Measurements from ENCODE around the gene KATNB1.

KATNB1 gene

DNA sequence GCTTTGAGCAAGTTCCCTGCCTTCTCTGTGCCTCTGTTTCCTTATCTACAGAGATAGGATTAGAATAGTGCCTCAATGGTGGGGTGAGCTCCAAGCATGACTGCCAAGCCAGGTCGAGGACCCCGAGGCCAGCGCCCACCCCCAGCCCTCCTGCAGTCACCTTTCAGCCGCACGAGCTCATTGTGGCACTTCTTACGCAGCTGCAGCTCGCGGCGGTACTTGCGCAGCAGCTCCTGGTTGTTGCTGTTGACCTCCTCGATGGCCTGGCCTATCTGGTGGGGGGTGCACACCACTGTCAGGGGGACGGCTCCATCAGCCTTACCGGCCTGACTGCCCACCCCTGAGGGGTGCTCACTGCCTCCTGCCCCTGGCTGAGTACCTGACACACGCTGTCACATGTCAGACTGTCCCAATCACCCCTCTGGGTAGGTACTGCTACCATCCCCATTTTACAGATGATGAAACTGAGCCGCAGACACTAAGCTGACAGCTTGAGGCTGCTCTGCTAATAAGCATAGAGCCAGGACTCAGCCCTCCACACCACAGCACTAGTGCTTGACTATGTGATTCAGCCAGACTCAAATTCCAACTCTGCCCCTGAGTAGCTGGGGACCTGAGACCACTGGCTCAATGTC lies 31.3 kb downstream of the KATNB1 start:
- Histone ChIP-seq H3K9me2 (ENCODE audit: low read depth, low read length) (no peaks in the 10 kb centered on the region), H3K4me1 (ENCODE audit: insufficient read depth, low read length, severe bottlenecking) (no peaks in the 10 kb centered on the region), H4K20me1 (ENCODE audit: insufficient read depth, low read length) (no peaks in the 10 kb centered on the region), H3K4me2 (ENCODE audit: low read length) (no peak overlapping the region), H3K9me3 (ENCODE audit: low read length) (no peaks in the 10 kb centered on the region), H3K79me2 (ENCODE audit: insufficient read depth, low read length) (no peaks in the 10 kb centered on the region), H3K36me3 (ENCODE audit: insufficient read depth, low read length) (no peaks in the 10 kb centered on the region), H3F3A (ENCODE audit: insufficient read depth, low read length) (no peaks in the 10 kb centered on the region), H3K27me3 (ENCODE audit: insufficient read depth, low read length) (no peaks in the 10 kb centered on the region), H3K27ac (ENCODE audit: low read depth, low read length, poor library complexity, severe bottlenecking) (no peak overlapping the region), H3K9ac (ENCODE audit: low read length) (no peak overlapping the region), H3K4me3 (ENCODE audit: low read depth, low read length, poor library complexity, severe bottlenecking) (no peak overlapping the region), H2AFZ (ENCODE audit: low read length) (no peak overlapping the region)
- TF ChIP-seq EZH2 (IDR thresholded peaks at IDR 0.05; ENCODE audit: borderline replicate concordance, low read length), result no peak
- TF ChIP-seq, protein P1, sequence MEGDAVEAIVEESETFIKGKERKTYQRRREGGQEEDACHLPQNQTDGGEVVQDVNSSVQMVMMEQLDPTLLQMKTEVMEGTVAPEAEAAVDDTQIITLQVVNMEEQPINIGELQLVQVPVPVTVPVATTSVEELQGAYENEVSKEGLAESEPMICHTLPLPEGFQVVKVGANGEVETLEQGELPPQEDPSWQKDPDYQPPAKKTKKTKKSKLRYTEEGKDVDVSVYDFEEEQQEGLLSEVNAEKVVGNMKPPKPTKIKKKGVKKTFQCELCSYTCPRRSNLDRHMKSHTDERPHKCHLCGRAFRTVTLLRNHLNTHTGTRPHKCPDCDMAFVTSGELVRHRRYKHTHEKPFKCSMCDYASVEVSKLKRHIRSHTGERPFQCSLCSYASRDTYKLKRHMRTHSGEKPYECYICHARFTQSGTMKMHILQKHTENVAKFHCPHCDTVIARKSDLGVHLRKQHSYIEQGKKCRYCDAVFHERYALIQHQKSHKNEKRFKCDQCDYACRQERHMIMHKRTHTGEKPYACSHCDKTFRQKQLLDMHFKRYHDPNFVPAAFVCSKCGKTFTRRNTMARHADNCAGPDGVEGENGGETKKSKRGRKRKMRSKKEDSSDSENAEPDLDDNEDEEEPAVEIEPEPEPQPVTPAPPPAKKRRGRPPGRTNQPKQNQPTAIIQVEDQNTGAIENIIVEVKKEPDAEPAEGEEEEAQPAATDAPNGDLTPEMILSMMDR (IDR thresholded peaks at IDR 0.05; ENCODE audit: low read length), result no peak

DNA sequence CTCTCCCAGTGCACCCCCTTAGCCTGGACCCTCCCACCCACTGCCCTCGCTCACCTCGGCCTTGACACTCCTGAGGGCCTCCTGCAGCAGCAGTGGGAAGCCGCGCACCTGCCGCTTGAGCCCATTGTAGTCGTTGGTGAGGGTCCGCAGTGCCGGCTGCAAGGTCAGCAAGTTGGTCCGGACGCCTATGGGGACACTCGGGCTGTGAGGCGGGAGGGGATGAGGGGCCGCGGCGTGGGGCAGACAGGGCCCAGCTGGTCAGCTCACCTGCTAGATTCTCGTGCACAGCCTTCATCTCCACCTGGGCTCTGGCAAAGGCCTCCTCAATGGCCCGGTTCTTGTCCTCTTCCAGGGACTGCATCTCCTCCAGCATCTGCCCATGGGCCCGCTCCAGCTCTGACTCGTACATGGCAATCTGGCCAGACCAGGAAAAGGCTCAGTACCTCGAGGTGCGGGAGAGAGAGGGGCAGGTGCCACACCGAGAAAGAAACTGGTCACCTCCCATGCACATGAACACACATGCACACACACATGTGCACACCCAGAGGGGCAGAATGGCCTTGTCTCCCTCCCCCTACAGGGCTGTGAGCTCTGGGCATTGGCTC lies 34.1 kb downstream of the KATNB1 start:
- H3K27ac ChIP-seq (ENCODE audit: low read depth, low read length, poor library complexity, severe bottlenecking), result no peak overlapping the region
- no peaks in the 10 kb centered on the region for H3K79me2 ChIP-seq (ENCODE audit: insufficient read depth, low read length)
- no peaks in the 10 kb centered on the region for H4K20me1 ChIP-seq (ENCODE audit: insufficient read depth, low read length)
- H3K9me2 ChIP-seq (ENCODE audit: low read depth, low read length), result no peaks in the 10 kb centered on the region
- H3K36me3 ChIP-seq (ENCODE audit: insufficient read depth, low read length), result no peaks in the 10 kb centered on the region
- no peak overlapping the region for H3K4me3 ChIP-seq (ENCODE audit: low read depth, low read length, poor library complexity, severe bottlenecking)
- H3K9me3 ChIP-seq (ENCODE audit: low read length), result no peaks in the 10 kb centered on the region
- no peak overlapping the region for H2AFZ ChIP-seq (ENCODE audit: low read length)
- H3K9ac ChIP-seq (ENCODE audit: low read length), result no peak overlapping the region
- H3K27me3 ChIP-seq (ENCODE audit: insufficient read depth, low read length), result peaks cover 8% of the 10 kb centered on the region; the same call in 1 of the 2 replicates
- no peaks in the 10 kb centered on the region for H3K4me1 ChIP-seq (ENCODE audit: insufficient read depth, low read length, severe bottlenecking)
- no peaks in the 10 kb centered on the region for H3F3A ChIP-seq (ENCODE audit: insufficient read depth, low read length)
- no peak overlapping the region for H3K4me2 ChIP-seq (ENCODE audit: low read length)
- TF ChIP-seq, protein P1 (IDR thresholded peaks at IDR 0.05; ENCODE audit: low read length), result no peak
- TF ChIP-seq EZH2 (IDR thresholded peaks at IDR 0.05; ENCODE audit: borderline replicate concordance, low read length), result no peak

DNA sequence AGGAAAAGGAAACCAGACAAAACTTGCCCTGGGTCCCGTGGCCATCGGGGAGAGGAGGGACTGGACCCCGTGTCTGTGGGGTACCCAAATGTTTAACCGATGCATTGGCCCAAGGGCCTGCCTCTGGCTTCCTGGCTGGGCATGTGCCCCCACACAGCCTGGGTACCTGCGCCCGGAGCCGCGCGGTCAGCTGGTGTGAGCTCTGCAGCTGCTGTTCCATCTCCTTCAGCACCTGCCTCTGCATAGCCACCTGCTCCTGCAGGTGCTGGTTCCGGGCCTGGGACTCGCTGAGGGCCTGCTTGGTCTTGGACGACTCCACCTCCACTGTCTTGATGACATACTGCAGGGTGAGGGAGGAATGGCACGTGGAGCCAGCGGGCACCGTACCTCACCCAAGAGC lies 34.8 kb downstream of the KATNB1 start:
- Histone ChIP-seq H3K4me1 (ENCODE audit: insufficient read depth, low read length, severe bottlenecking) (no peaks in the 10 kb centered on the region), H2AFZ (ENCODE audit: low read length) (no peak overlapping the region), H4K20me1 (ENCODE audit: insufficient read depth, low read length) (no peaks in the 10 kb centered on the region), H3K9me2 (ENCODE audit: low read depth, low read length) (no peaks in the 10 kb centered on the region), H3K36me3 (ENCODE audit: insufficient read depth, low read length) (no peaks in the 10 kb centered on the region), H3K9ac (ENCODE audit: low read length) (no peak overlapping the region), H3K9me3 (ENCODE audit: low read length) (no peaks in the 10 kb centered on the region), H3K27me3 (ENCODE audit: insufficient read depth, low read length) (peaks cover 8% of the 10 kb centered on the region; the same call in 1 of the 2 replicates), H3K4me3 (ENCODE audit: low read depth, low read length, poor library complexity, severe bottlenecking) (no peak overlapping the region), H3F3A (ENCODE audit: insufficient read depth, low read length) (no peaks in the 10 kb centered on the region), H3K4me2 (ENCODE audit: low read length) (no peak overlapping the region), H3K27ac (ENCODE audit: low read depth, low read length, poor library complexity, severe bottlenecking) (no peak overlapping the region), H3K79me2 (ENCODE audit: insufficient read depth, low read length) (no peaks in the 10 kb centered on the region)
- no peak for TF ChIP-seq EZH2 (IDR thresholded peaks at IDR 0.05; ENCODE audit: borderline replicate concordance, low read length)
- TF ChIP-seq, protein P1 (IDR thresholded peaks at IDR 0.05; ENCODE audit: low read length), result no peak
